IPS DF 6.9 (cell line): Measurements from ENCODE around the gene RIMS4.

Experiments used
- DNase-seq: peaks from one replicate; pipeline ENCODE4 v3.0.0-alpha.2; 2013; ENCODE audit warnings: low read depth, low spot score
- H3K27ac ChIP-seq: one replicate; pipeline ENCODE4 v1.5.1; 2013; ENCODE audit warnings: low read length, control low read depth
- H3K27me3 ChIP-seq: 2 replicates; pipeline ENCODE4 v1.6.1; 2013; ENCODE audit warnings: mild to moderate bottlenecking, low read length; ENCODE audit not compliant: control insufficient read depth, insufficient read depth
- H3K36me3 ChIP-seq: 2 replicates; pipeline ENCODE4 v1.6.1; 2013; ENCODE audit warnings: low read length; ENCODE audit not compliant: control insufficient read depth, insufficient read depth
- H3K4me1 ChIP-seq: 2 replicates; pipeline ENCODE4 v1.6.1; 2013; ENCODE audit warnings: low read length; ENCODE audit not compliant: control insufficient read depth, insufficient read depth
- H3K4me3 ChIP-seq: 2 replicates; pipeline ENCODE4 v1.5.1; 2013; ENCODE audit warnings: mild to moderate bottlenecking, low read length
- H3K9me3 ChIP-seq: 2 replicates; pipeline ENCODE4 v1.6.1; 2013; ENCODE audit warnings: low read length, inconsistent platforms; ENCODE audit not compliant: control insufficient read depth, insufficient read depth
- WGBS: extraction: QIAGEN DNeasy Blood & Tissue Kit; methylation state at CpG from one replicate; pipeline ENCODE4 v1.1.7; 2013; ENCODE audit warnings: mixed read lengths, missing lambda C conversion rate; ENCODE audit not compliant: insufficient read length, insufficient coverage; 5-methylcytosine and 5-hydroxymethylcytosine counted together

The RIMS4 gene

DNA sequence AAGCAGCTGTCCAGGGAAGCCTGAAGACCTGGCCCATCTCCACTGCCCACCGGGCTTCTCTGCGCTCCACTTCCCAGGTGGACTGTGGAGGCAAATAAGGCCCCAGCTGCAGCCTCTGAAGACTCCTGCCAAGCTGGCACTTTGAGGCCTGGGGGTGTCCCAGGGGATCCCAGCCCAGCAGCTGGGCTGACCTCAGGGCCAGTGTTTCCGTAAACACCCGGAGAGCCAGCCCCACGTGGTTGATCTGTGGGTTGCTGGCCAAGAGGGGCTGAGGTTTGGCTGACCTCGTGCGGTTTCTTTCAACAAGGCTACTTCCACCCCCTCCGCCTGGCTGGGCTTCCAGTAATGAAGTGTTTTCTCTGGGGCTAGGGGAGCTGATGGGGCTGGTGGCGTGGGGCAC is 107.6 kb downstream of the RIMS4 start:
- WGBS = no CpG with 5 or more reads among the region's 9 CpGs
- H3K4me1 ChIP-seq = peaks cover 9% of the 10 kb centered on the region
- DNase-seq = no peak
- H3K27ac ChIP-seq = no peak overlapping the region
- H3K27me3 ChIP-seq = no peaks in the 10 kb centered on the region
- H3K36me3 ChIP-seq = no peaks in the 10 kb centered on the region
- H3K9me3 ChIP-seq = no peaks in the 10 kb centered on the region
- no peak overlapping the region for H3K4me3 ChIP-seq

DNA sequence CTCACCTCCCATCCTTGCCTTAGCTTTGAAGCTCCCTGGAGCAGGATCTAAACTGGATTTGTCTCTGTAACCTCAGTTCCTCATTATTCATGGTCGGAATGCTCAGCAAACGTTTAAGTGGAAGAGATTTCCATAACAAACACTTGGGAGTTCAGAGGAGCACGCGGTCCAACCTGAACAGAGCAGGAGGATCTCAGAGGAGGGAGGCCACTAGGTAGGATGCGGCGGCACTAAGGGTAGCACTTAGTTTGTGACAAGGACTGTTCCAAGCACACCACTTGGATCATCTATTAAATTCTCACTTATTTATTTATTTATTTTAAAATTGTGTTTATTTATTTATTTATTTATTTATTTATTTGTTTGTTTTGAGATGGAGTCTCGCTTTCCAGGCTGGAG is 108.5 kb downstream of the RIMS4 start:
- whole genome bisulfite sequencing = no CpG with 5 or more reads among the region's 7 CpGs
- no peak for DNase-seq

More for the DNA sequence above, 108.5 kb downstream of the RIMS4 start:
- H3K4me1 ChIP-seq = peaks cover 9% of the 10 kb centered on the region
- no peak overlapping the region for H3K4me3 ChIP-seq
- no peaks in the 10 kb centered on the region for H3K9me3 ChIP-seq
- no peak overlapping the region for H3K27ac ChIP-seq
- no peaks in the 10 kb centered on the region for H3K36me3 ChIP-seq
- no peaks in the 10 kb centered on the region for H3K27me3 ChIP-seq
